Stomach smooth muscle (tissue), 2 donors: Measurements from ENCODE around the gene MALT1.
A peak's percentile ranks its signal among the peaks of the same experiment; 100 is the strongest.

Source experiments
- H3K27ac ChIP-seq: one replicate; pipeline ENCODE4 v1.7.0; 2013; ENCODE audit warnings: mild to moderate bottlenecking, low read length, inconsistent platforms
- H3K27me3 ChIP-seq, 2 donors: one replicate each; pipeline ENCODE4 v1.7.0; 2013; ENCODE audit warnings: low read length in 2 of 2; ENCODE audit not compliant: insufficient read depth in 2 of 2, control insufficient read depth in 1 of 2
- H3K36me3 ChIP-seq, 2 donors: one replicate each; pipeline ENCODE4 v1.7.0; 2013; ENCODE audit warnings: low read length in 2 of 2; ENCODE audit not compliant: control insufficient read depth in 2 of 2, insufficient read depth in 2 of 2
- H3K4me1 ChIP-seq: one replicate; pipeline ENCODE4 v1.7.0; 2013; ENCODE audit warnings: low read length; ENCODE audit not compliant: control insufficient read depth, insufficient read depth
- H3K4me3 ChIP-seq, 2 donors: one replicate each; pipeline ENCODE4 v1.7.0; 2013; ENCODE audit warnings: low read length in 2 of 2
- H3K9ac ChIP-seq, 2 donors: one replicate each; pipeline ENCODE4 v1.7.0; 2013; ENCODE audit warnings: low read length in 2 of 2, mild to moderate bottlenecking in 1 of 2
- H3K9me3 ChIP-seq, 2 donors: one replicate each; pipeline ENCODE4 v1.7.0; 2013; ENCODE audit warnings: low read length in 2 of 2; ENCODE audit not compliant: control insufficient read depth in 2 of 2
- donor health status: healthy.
- donor health status: Pancreatic carcinoma.

MALT1 gene

DNA sequence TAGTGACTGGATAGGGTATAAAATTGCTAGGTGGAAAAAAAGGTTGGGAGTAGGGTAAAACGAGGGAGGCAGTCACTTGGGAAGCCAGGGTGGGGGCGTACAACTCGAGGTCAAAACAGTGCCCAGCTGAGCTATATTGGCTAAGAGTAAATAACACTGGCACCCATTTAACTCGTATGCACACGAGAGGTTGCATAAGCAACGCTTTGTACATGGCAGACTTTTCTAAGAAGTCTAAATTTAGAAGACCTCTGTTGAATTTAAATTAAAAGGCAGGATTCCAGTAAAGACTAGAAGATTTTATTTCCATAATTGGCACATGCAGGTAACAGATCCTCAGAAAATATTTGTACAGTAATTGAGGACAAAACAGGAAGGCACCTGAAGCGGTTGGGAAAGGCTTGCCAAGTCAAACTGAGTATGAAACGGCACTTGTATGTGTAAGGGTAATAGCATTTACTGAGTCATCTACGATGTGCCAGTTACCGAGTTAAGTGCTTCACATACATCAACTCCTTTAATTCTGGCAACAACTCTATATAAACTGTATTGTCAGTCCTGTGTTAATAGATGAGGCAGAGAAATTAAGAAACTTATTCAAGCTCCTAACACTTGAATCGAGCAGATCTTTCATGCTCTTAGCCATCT lies 1.4 kb upstream of the MALT1 start:
- no peak overlapping the region for H3K27ac ChIP-seq

DNA sequence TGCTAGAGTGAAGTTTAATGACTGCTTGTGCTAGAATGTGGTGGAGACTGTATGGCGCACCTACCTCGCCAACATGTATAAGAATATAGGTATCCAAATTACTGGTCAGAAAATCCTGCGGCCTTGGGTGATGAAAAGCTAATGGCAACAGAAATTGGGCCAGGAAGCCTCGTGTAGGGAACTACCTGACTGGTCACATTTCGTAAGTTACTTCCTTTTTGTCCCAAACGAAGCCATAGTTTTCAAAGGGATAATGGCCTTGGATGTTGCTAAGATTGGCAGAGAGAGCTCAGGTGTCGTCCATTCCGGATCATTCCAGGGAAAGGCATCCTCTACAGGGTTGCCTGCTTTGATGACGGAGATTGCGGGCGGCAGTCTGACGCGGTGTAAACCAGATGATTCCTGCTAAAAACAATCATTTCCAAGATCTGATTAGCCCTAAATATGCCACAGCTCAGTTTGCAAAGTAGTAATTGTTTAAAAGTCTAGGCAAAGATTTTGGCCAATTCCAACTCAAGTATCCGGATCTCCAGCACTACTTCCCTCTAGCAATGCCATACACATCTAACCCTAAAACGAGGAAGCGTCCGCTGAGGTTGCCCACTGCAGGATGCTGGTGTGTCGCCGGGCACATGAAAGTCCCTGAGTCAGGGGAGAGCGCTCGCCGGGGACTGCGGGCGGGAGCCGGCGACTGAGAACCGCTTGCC lies 708 bp upstream of the MALT1 start:
- Histone ChIP-seq H3K27me3 (peaks cover 0 to 4% of the 10 kb centered on the region in 2 donors), H3K36me3 (no peaks in the 10 kb centered on the region)

More for the DNA sequence above, 1.4 kb upstream of the MALT1 start:
- no peak overlapping the region for H3K4me3 ChIP-seq
- H3K9me3 ChIP-seq: no peaks in the 10 kb centered on the region
- no peaks in the 10 kb centered on the region for H3K36me3 ChIP-seq
- H3K27me3 ChIP-seq: peaks cover 0 to 4% of the 10 kb centered on the region in 2 donors
- H3K4me1 ChIP-seq: peaks cover 7% of the 10 kb centered on the region
- H3K9ac ChIP-seq: no peak overlapping the region

DNA sequence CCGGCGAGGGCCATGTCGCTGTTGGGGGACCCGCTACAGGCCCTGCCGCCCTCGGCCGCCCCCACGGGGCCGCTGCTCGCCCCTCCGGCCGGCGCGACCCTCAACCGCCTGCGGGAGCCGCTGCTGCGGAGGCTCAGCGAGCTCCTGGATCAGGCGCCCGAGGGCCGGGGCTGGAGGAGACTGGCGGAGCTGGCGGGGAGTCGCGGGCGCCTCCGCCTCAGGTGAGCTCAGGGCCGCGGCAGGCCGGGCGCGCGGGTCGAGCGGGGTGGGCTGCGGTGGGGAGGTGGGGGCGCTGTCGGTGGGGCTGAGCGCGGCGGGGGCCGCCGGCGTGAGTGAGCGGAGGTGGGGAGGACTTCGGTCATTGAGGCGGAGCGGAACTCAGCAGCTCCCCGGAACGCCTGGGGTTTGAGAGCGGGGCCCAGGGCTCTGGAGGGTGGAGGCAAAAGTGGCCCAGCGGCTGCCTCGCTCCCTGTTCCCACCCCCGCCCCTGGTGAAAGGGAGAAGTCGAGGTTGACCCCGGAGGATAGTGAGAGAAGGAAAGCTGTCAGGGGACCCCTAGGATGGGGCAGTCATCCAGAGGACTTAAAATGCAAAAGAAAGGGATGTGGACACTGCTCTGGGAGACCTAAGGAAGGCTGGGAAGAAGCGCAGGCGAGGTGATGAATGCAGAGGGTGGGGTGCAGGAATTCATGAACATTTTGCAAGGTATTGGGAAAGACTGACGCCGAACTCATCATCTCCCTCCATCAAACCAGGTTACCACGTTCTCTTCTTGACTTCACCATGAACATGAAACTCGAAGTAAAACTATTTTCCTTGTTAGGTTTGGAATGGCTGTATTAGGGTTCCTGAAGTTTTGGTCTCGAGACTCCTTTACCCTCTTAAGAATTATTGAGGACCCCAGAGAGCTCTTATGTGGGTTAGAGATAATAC lies 633 bp downstream of the MALT1 start:
- no peaks in the 10 kb centered on the region for H3K9me3 ChIP-seq
- H3K27me3 ChIP-seq: peaks cover 0 to 4% of the 10 kb centered on the region in 2 donors
- H3K4me1 ChIP-seq: peaks cover 7% of the 10 kb centered on the region
- H3K36me3 ChIP-seq: no peaks in the 10 kb centered on the region
- H3K27ac ChIP-seq: peak overlapping the region; percentile 64
- H3K9ac ChIP-seq: peak overlapping the region; percentile 67 to 79
- peak overlapping the region; percentile 70 to 76 for H3K4me3 ChIP-seq

More for the DNA sequence above, 708 bp upstream of the MALT1 start:
- Histone ChIP-seq H3K9ac (peak overlapping the region; percentile 36 to 55), H3K27ac (peak overlapping the region; percentile 64), H3K4me1 (peaks cover 7% of the 10 kb centered on the region), H3K9me3 (no peaks in the 10 kb centered on the region), H3K4me3 (peak overlapping the region; percentile 70 to 76)

DNA sequence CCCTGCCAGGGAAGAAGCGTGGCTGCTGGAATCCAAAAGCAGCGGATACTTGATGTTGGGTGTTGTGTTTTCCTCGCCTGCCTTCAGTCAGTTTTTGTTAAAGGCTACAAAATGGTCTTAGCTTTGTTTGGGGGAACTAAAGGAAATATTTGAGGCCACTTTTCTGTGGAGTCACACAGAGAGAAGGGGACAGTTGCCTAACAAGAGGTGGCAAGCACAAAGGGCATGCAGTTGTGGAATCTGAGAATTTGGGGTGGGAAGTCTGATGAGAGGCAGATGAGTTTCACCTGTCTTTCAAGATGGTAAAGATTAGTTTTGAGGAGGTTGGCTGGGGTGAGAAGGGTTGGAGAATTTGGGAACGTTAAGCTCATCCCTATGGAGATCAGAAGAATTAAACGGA lies 2.9 kb downstream of the MALT1 start:
- Histone ChIP-seq H3K9me3 (no peaks in the 10 kb centered on the region), H3K36me3 (no peaks in the 10 kb centered on the region), H3K4me3 (no peak overlapping the region), H3K27me3 (no peaks in the 10 kb centered on the region), H3K4me1 (peaks cover 7% of the 10 kb centered on the region), H3K27ac (no peak overlapping the region), H3K9ac (no peak overlapping the region)

DNA sequence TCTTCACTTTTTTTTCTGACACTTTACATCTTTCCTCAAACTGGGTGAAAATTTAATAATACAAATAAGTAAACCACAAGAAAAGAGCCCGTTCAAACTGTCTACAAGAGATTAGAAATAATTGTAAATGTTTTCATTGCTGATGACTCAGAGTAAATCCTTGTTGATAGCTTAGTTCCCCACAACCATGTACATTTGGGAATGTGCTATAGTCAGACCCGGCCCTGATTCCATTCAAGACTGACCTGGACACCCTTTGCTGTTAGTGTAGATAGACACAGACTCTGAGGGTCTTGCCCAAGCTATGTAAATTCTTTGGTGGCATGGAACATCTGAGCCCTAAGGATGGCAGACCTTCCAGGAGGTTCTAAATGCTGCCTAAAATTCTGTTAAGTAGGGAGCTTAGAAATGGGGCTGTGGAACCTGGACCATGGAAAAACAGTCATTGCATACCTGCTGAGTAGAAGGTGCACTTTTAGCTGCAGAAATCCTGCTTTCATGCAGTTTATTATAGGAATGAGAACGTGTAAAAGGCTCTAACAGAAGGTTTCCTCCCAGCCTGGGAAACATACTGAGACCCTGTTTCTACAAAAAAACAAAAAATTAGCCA lies 3.7 kb downstream of the MALT1 start:
- H3K4me3 ChIP-seq: no peak overlapping the region
- no peaks in the 10 kb centered on the region for H3K36me3 ChIP-seq
- no peaks in the 10 kb centered on the region for H3K9me3 ChIP-seq
- no peak overlapping the region for H3K9ac ChIP-seq
- no peak overlapping the region for H3K27ac ChIP-seq
- no peaks in the 10 kb centered on the region for H3K27me3 ChIP-seq
- H3K4me1 ChIP-seq: peaks cover 7% of the 10 kb centered on the region

DNA sequence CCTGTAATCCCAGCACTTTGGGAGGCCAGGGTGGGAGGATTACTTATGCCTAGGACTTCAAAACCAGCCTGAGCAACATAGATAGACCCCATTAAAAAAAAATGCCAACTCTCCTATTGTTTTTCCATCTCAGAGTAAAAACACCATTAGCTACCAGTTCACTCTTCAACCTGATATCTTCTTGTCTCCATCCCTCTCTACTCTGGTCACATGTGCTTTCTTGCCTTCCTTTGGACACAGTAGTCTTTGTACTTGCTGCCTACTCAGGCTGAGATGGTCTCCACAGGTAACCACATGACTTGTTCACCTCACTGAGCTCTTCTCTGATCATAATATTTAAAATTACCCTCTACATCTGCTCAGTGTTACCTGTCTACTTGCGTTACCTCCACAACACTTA lies 5.0 kb downstream of the MALT1 start:
- H3K9ac ChIP-seq: no peak overlapping the region
- H3K27ac ChIP-seq: no peak overlapping the region
- H3K4me3 ChIP-seq: no peak overlapping the region
- H3K4me1 ChIP-seq: no peaks in the 10 kb centered on the region
- no peaks in the 10 kb centered on the region for H3K27me3 ChIP-seq
- H3K36me3 ChIP-seq: no peaks in the 10 kb centered on the region
- no peaks in the 10 kb centered on the region for H3K9me3 ChIP-seq

DNA sequence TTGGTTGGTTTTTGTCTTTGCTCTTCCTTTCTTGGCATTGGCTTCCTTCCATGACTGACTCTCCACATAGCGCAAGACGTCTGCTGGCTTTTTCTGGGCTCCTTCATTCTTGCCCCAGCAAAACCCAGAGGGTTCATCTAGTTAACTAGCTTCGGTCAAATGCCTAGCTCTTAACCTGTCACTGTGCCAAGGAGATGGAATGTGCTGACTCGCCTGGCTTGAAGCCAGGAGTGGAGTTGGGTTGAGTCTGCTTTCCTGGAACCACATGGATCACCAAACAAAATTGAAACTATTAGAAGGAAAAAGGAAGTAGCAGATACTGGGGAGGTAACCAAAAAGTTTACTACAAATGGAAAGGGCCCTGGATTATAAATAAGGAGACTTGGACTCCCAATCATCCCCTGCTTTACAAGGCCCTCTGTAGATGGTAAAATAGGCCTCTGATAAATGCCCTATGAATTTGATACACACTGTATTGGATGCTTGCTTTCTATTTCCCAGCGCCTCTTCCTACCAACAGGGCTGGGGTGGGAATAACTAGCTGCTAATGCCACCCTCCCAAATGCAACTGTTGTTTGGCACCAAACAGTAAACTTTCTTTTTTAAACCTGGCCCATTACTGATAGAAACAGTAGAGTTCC lies 11.3 kb downstream of the MALT1 start:
- H3K27me3 ChIP-seq: no peaks in the 10 kb centered on the region
- H3K9me3 ChIP-seq: no peaks in the 10 kb centered on the region
- no peak overlapping the region for H3K4me3 ChIP-seq
- no peaks in the 10 kb centered on the region for H3K36me3 ChIP-seq
- no peak overlapping the region for H3K27ac ChIP-seq
- H3K4me1 ChIP-seq: no peaks in the 10 kb centered on the region
- no peak overlapping the region for H3K9ac ChIP-seq

DNA sequence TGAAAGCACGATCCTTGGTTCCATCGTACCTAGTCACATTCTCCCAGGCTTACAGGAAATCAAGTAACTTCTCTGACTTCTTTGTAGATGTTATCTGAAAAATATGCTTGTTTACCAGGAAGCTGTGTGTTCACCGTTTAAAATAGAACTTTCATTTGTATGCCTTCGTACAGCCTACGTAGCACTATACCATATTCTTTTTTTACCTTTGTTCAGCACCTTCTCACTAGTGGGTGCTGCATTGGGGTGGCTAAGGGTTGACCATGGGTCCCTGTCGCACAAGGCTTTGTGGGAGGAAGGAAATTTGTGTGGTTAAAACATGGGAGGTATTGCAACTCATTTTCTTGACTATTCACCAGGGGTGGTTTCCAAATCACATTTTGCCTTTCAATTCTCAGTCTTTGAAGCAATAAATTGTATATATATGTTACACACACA lies 16.6 kb downstream of the MALT1 start:
- peaks cover 0 to 2% of the 10 kb centered on the region in 2 donors for H3K36me3 ChIP-seq
- no peaks in the 10 kb centered on the region for H3K4me1 ChIP-seq
- no peaks in the 10 kb centered on the region for H3K9me3 ChIP-seq
- no peak overlapping the region for H3K4me3 ChIP-seq
- H3K27me3 ChIP-seq: no peaks in the 10 kb centered on the region
- H3K27ac ChIP-seq: no peak overlapping the region
- H3K9ac ChIP-seq: no peak overlapping the region

DNA sequence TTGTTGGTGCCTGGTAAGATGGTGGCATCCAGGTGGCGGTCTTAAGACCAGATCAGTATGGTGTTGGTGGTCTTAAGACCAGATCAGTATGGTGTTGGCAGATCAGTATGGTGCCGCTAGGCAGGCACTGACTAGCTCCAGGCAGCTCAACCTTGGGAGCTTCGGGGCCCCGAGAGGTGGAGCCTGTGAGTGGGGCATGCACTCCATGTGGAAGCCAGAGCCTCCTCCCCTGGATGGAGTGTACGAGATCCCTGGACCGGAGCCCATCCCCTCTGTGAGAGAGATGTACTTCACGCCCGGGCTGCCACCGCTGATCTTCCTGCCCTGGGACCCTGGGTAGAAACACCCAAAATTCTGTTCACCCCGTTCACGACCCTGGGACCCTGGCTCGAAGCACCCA lies 19.0 kb downstream of the MALT1 start:
- Histone ChIP-seq H3K27me3 (no peaks in the 10 kb centered on the region), H3K4me3 (no peak overlapping the region), H3K36me3 (peaks cover 0 to 2% of the 10 kb centered on the region in 2 donors)

DNA sequence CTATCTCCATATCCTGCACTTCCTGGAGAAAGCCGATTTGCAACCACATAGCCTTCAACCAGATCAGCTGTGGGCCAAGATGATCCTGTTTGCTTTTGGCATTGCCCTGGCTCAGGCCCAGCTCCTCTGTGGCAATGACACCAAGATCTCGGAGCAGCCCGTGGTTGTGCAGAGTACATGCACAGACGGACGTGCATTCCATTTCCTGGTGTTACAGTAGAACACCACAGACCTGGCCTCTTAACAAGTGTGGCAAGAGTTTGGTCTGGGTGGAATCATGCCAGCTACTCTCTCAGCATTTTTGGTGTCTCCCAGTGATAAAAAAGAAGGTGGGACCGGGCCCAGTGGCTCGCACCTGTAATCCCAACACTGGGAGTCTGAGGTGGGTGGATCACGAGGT lies 20.0 kb downstream of the MALT1 start:
- Histone ChIP-seq H3K27me3 (no peaks in the 10 kb centered on the region), H3K4me1 (no peaks in the 10 kb centered on the region), H3K36me3 (peaks cover 3 to 4% of the 10 kb centered on the region in 2 donors), H3K4me3 (no peak overlapping the region), H3K9me3 (no peaks in the 10 kb centered on the region), H3K27ac (no peak overlapping the region), H3K9ac (no peak overlapping the region)

More for the DNA sequence above, 19.0 kb downstream of the MALT1 start:
- Histone ChIP-seq H3K9ac (no peak overlapping the region), H3K27ac (no peak overlapping the region), H3K9me3 (no peaks in the 10 kb centered on the region), H3K4me1 (no peaks in the 10 kb centered on the region)
